H1 (cell line): ENCODE results near the gene ST6GALNAC5. TPM values are rescaled to one million over a fixed set of nuclear protein-coding genes. Genes with fewer than 3 reads are reported as not detected.

ENCODE experiments used
- SIX5 ChIP-seq: IDR thresholded peaks from 2 replicates; pipeline ENCODE4 v1.6.1; 2011; ENCODE audit warnings: mild to moderate bottlenecking, low read depth, low read length
- SUZ12 ChIP-seq: fragments of 200-600 bp; sonication (generic); IDR thresholded peaks from 2 replicates; pipeline ENCODE4 v1.6.1; 2012; ENCODE audit warnings: mild to moderate bottlenecking, inconsistent platforms, low read length, moderate library complexity, mixed read lengths
- polyA plus RNA-seq, 7 experiments: library from polyadenylated mRNA; depleted of rRNA in 3 of 7; stranded (reverse) in 5 of 7; unstranded in 2 of 7; fragments of >200 nt in 5 of 7; fragments of 200-250 nt in 2 of 7; gene quantifications; 1 replicate in 5 of 7; 2 replicates in 1 of 7; 4 replicates in 1 of 7; pipeline versions ENCODE4 v1.2.1 to v1.2.3, GENCODE V29; 2011 to 2013; ENCODE audit warnings: missing spikeins in 2 of 7, mixed read lengths in 2 of 7
- total RNA-seq: library from RNA; stranded (reverse); fragmentation: NEBNext Ultra II Directional; extraction: Animal tissue kit (Norgen Biotek cat#: 25700); gene quantifications from 2 replicates; pipeline ENCODE4 v1.2.1, GENCODE V29; 2021

Gene ST6GALNAC5
- total and polyA plus RNA-seq, 2 of the 8 experiments (the other 6 are each of a cell fraction or from before 2014, with no cell fraction given) = 6.2 to 7.3 TPM

GRCh38 chr1:76833151-76833550, 34.1 kb upstream of the ST6GALNAC5 start (continued):
- no peak for TF ChIP-seq SIX5
- TF ChIP-seq SUZ12 = no peak
